ENCODE data around the gene HSPA4L.
A peak's percentile ranks its signal among the peaks of the same experiment; 100 is the strongest.

The HSPA4L gene

GRCh38 chr4:127782275-127783025 is at the start of gene HSPA4L:
Gene HSPA4L, plus strand, starts transcription at chr4:127782322. Its CDS starts 229 bp downstream, at chr4:127782551.
- peak; percentile 18 for TF ChIP-seq CTCF (conservative IDR thresholded peaks at IDR 0.05; ENCODE audit: low read length)
- peak; percentile 50 for DNase-seq (ENCODE audit: low read depth)

GRCh38 chr4:127732623-127733328 is 49.3 kb upstream of the HSPA4L start:
- DNase-seq (ENCODE audit: low read depth): peak; percentile 51
- TF ChIP-seq CTCF (conservative IDR thresholded peaks at IDR 0.05; ENCODE audit: low read length): peak; percentile 74
- H3K4me3 ChIP-seq (ENCODE audit: low read length): no peak overlapping the region

More at GRCh38 chr4:127782275-127783025, at the start of gene HSPA4L:
- H3K4me3 ChIP-seq (ENCODE audit: low read length): peak within 1 kb of the TSS; percentile 74

GRCh38 chr4:127734976-127735375 is 47.1 kb upstream of the HSPA4L start:
- TF ChIP-seq CTCF (conservative IDR thresholded peaks at IDR 0.05; ENCODE audit: low read length): no peak
- no peak for DNase-seq (ENCODE audit: low read depth)
- no peak overlapping the region for H3K4me3 ChIP-seq (ENCODE audit: low read length)

- no peak overlapping the region for H3K4me3 ChIP-seq (ENCODE audit: low read length)
- no peak for DNase-seq (ENCODE audit: low read depth)
- no peak for TF ChIP-seq CTCF (conservative IDR thresholded peaks at IDR 0.05; ENCODE audit: low read length)
Measured at GRCh38 chr4:127737295-127737694, 44.8 kb upstream of the HSPA4L start.

- no peak overlapping the region for H3K4me3 ChIP-seq (ENCODE audit: low read length)
- no peak for TF ChIP-seq CTCF (conservative IDR thresholded peaks at IDR 0.05; ENCODE audit: low read length)
- DNase-seq (ENCODE audit: low read depth): no peak
Measured at GRCh38 chr4:127741247-127741646, 40.9 kb upstream of the HSPA4L start.

GRCh38 chr4:127747883-127748282 is 34.2 kb upstream of the HSPA4L start:
- no peak for TF ChIP-seq CTCF (conservative IDR thresholded peaks at IDR 0.05; ENCODE audit: low read length)
- no peak overlapping the region for H3K4me3 ChIP-seq (ENCODE audit: low read length)
- no peak for DNase-seq (ENCODE audit: low read depth)

GRCh38 chr4:127748957-127749356 is 33.2 kb upstream of the HSPA4L start:
- DNase-seq (ENCODE audit: low read depth): no peak
- no peak overlapping the region for H3K4me3 ChIP-seq (ENCODE audit: low read length)
- TF ChIP-seq CTCF (conservative IDR thresholded peaks at IDR 0.05; ENCODE audit: low read length): no peak
